ENCODE data around the gene MAZ. TPM values are rescaled to one million over a fixed set of nuclear protein-coding genes. Genes with fewer than 3 reads are reported as not detected.

Gene MAZ
- total and polyA plus RNA-seq, 2 experiments from 2014 or later: 76.8 to 215 TPM

DNA sequence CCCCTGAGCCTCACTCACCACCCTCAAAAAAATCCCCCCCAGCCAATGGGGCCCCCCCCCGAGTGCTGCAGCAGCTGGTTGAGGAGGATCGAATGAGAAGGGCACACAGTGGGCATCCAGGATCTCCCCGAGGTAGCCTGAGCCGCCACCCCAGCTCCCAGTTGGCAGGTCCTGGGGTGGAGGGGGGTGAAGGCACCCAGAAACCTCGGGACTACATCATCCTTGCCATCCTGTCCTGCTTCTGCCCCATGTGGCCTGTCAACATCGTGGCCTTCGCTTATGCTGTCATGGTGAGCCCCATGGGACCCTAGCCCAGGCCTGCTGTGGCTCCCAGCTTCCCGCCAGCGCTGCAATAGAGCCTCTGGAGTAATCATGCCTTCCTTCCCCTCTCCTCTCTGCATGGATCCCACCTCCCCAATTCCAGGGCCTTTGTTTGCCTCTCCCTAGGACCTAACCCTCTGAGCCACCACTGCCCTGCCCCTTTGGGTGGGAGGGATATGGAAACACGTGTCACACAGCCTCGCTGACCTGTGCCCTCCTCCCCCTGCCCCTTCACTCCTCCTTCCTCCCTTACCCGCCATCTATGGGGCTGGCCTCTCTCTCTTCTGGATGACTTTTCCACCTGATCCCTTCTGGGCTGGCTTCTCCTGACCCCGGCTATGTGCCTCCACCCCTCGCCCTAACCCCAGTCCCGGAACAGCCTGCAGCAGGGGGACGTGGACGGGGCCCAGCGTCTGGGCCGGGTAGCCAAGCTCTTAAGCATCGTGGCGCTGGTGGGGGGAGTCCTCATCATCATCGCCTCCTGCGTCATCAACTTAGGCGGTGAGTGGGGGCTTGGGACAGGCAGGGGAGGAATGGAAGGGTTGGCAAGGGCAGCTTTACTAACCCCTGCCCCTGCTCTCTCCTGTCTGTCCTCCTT is 7.6 kb downstream of the MAZ start:
- H3K36me3 ChIP-seq (ENCODE audit: low read depth): no peaks in the 10 kb centered on the region
- in situ Hi-C loops (cut with MboI): loop anchor here (10.0 kb wide), 1 partner anchor 201 kb away; the partner anchor contains the start of gene DOC2A
- peaks cover 12% of the 10 kb centered on the region; the same call in 1 of the 2 replicates for H3F3A ChIP-seq (ENCODE audit: insufficient read depth)
- H3K9me2 ChIP-seq (ENCODE audit: insufficient read depth): no peaks in the 10 kb centered on the region
- WGBS, 2 experiments (ENCODE audit: low coverage in 1 of 2, low lambda C conversion rate in 2 of 2, missing lambda C conversion rate in 2 of 2): 85 to 92% methylated on average over 22 to 24 of the region's 24 CpGs
- no peak overlapping the region for H3K9ac ChIP-seq
- no peaks in the 10 kb centered on the region for H3K9me3 ChIP-seq (ENCODE audit: low read depth)
- no peak for DNase-seq
- no peak overlapping the region for H3K4me2 ChIP-seq (ENCODE audit: unreplicated experiment)
- H3K4me1 ChIP-seq (ENCODE audit: insufficient read depth): peaks cover 29% of the 10 kb centered on the region; the same call in 1 of the 2 replicates
- H4K20me1 ChIP-seq (ENCODE audit: insufficient read depth): no peaks in the 10 kb centered on the region
- no peak overlapping the region for H2AFZ ChIP-seq
- no peak overlapping the region for H3K4me3 ChIP-seq
- no peak overlapping the region for H3K27ac ChIP-seq
- TF ChIP-seq EZH2phosphoT487 (IDR thresholded peaks at IDR 0.05; ENCODE audit: insufficient read depth, low read depth) (no peak), EZH2 (IDR thresholded peaks at IDR 0.05; ENCODE audit: insufficient read depth, poor library complexity, severe bottlenecking) (no peak)
- no peaks in the 10 kb centered on the region for H3K27me3 ChIP-seq (replicated peaks; ENCODE audit: insufficient read depth)
- H3K79me2 ChIP-seq (ENCODE audit: insufficient read depth): peaks cover 35% of the 10 kb centered on the region

DNA sequence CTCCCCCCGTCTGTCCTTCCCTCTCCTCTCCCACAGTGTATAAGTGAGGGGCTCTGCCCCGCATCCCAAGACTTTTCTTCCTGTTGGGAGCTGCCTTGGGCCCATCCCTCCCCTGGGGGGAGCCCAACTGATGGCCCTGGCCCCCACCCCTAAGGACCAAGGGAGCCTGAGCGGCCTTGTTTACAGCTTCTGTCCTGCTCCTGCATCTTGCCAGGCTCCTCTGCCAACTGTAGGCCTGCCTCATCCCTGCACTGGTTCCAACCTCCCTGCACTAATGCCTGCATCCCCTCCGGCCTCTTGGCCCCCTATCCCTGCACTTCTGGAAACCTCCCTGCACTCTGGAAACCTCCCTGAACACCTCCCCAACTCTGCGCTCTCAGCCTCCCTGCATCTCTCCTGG is 8.3 kb downstream of the MAZ start:
- H3K4me3 ChIP-seq: no peak overlapping the region
- no peak overlapping the region for H3K27ac ChIP-seq
- no peak for TF ChIP-seq EZH2phosphoT487 (IDR thresholded peaks at IDR 0.05; ENCODE audit: insufficient read depth, low read depth)
- no peak for TF ChIP-seq EZH2 (IDR thresholded peaks at IDR 0.05; ENCODE audit: insufficient read depth, poor library complexity, severe bottlenecking)
- peaks cover 13% of the 10 kb centered on the region; the same call in 1 of the 2 replicates for H3F3A ChIP-seq (ENCODE audit: insufficient read depth)
- 73 to 83% methylated on average over 5 of the region's 5 CpGs for WGBS, 2 experiments (ENCODE audit: low coverage in 1 of 2, low lambda C conversion rate in 2 of 2, missing lambda C conversion rate in 2 of 2)
- H3K9ac ChIP-seq: no peak overlapping the region
- H4K20me1 ChIP-seq (ENCODE audit: insufficient read depth): no peaks in the 10 kb centered on the region
- peaks cover 28% of the 10 kb centered on the region; the same call in 1 of the 2 replicates for H3K4me1 ChIP-seq (ENCODE audit: insufficient read depth)
- H3K36me3 ChIP-seq (ENCODE audit: low read depth): no peaks in the 10 kb centered on the region
- peak overlapping the region; percentile 88 for H3K4me2 ChIP-seq (ENCODE audit: unreplicated experiment)
- H2AFZ ChIP-seq: peak overlapping the region; percentile 80; the same call in 1 of the 2 replicates
- no peak for DNase-seq
- H3K27me3 ChIP-seq (replicated peaks; ENCODE audit: insufficient read depth): no peaks in the 10 kb centered on the region
- H3K9me3 ChIP-seq (ENCODE audit: low read depth): no peaks in the 10 kb centered on the region
- peaks cover 35% of the 10 kb centered on the region for H3K79me2 ChIP-seq (ENCODE audit: insufficient read depth)
- in situ Hi-C loops (cut with MboI): loop anchor here (10.0 kb wide), 1 partner anchor 200 kb away; the partner anchor contains the start of gene DOC2A
- no peaks in the 10 kb centered on the region for H3K9me2 ChIP-seq (ENCODE audit: insufficient read depth)

DNA sequence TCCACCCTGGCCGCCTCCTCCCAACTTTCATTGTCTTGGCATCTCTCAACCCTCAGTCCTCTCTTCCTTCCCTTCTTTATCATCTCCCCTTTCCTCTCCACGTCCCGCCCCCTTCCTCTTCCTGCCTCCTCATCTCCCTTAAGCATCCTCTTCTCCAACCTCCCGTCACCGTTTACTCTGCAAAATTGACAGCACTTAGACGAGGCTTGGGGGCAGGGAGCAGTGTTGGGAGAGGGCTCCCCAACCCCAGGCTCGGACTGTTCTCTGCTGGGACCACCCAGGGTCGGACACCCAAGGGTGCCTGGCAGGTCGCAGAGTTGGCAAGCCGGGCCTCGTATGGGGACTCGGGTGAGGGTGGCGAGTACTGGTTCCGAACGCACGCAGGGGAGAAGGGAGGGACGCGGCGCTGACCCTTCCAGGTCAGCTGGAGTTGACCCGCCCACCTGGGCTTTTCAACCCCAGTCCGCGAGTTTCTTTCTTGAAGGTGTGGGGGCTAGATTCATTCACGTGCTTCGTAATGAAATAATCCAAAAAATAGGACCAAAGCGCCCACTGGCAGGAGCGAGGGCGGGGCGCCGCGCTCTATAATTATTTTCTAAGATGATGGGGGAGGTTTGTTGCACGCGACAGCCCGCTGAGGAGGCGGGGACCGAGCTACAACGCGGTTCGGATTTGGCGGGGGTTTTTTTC is 8.8 kb downstream of the MAZ start:
- in situ Hi-C loops (cut with MboI): loop anchor here (10.0 kb wide), 1 partner anchor 200 kb away; the partner anchor contains the start of gene DOC2A

More for the DNA sequence above, 8.8 kb downstream of the MAZ start:
- H4K20me1 ChIP-seq (ENCODE audit: insufficient read depth): no peaks in the 10 kb centered on the region
- peak; percentile 42 for DNase-seq
- peak overlapping the region; percentile 70 for H3K27ac ChIP-seq
- H3K9me2 ChIP-seq (ENCODE audit: insufficient read depth): no peaks in the 10 kb centered on the region
- peak overlapping the region; percentile 88 for H3K4me2 ChIP-seq (ENCODE audit: unreplicated experiment)
- H3K9me3 ChIP-seq (ENCODE audit: low read depth): no peaks in the 10 kb centered on the region
- peaks cover 35% of the 10 kb centered on the region for H3K79me2 ChIP-seq (ENCODE audit: insufficient read depth)
- TF ChIP-seq EZH2 (IDR thresholded peaks at IDR 0.05; ENCODE audit: insufficient read depth, poor library complexity, severe bottlenecking) (no peak), EZH2phosphoT487 (IDR thresholded peaks at IDR 0.05; ENCODE audit: insufficient read depth, low read depth) (no peak)
- no peaks in the 10 kb centered on the region for H3K27me3 ChIP-seq (replicated peaks; ENCODE audit: insufficient read depth)
- no peaks in the 10 kb centered on the region for H3K36me3 ChIP-seq (ENCODE audit: low read depth)
- H3F3A ChIP-seq (ENCODE audit: insufficient read depth): peaks cover 14% of the 10 kb centered on the region; the same call in 1 of the 2 replicates
- H2AFZ ChIP-seq: peak overlapping the region; percentile 80
- peak overlapping the region; percentile 79 for H3K9ac ChIP-seq
- H3K4me1 ChIP-seq (ENCODE audit: insufficient read depth): peaks cover 24% of the 10 kb centered on the region; the same call in 1 of the 2 replicates
- H3K4me3 ChIP-seq: peak overlapping the region; percentile 85
- 2 to 3% methylated on average over 28 to 39 of the region's 39 CpGs for WGBS, 2 experiments (ENCODE audit: low coverage in 1 of 2, low lambda C conversion rate in 2 of 2, missing lambda C conversion rate in 2 of 2)

All from GM23248 (cell line).